ENCODE measurements around the gene MACROH2A2.
A peak's percentile ranks its signal among the peaks of the same experiment; 100 is the strongest.
"Not testable (repeated sequence)": the region's sequence is repeated elsewhere in the genome, so short reads cannot be mapped to it uniquely, and the experiment has no call there.

The MACROH2A2 gene

GRCh38 chr10:70096705-70097420 lies 44.2 kb downstream of the MACROH2A2 start:
- DNase-seq (ENCODE audit: extremely low spot score): no peak
- TF ChIP-seq SUZ12 (IDR thresholded peaks at IDR 0.05) (no peak), NFRKB (IDR thresholded peaks at IDR 0.05) (no peak), ELF4 (IDR thresholded peaks at IDR 0.05) (no peak), SP1 (IDR thresholded peaks at IDR 0.05) (no peak), HDGF (IDR thresholded peaks at IDR 0.05; ENCODE audit: borderline replicate concordance) (no peak)
- ChIA-PET CTCF (interaction anchor here (0.6 to 1.4 kb wide), 2 partner anchors 21 to 50 kb away, joined by 3 read pairs; partner anchors contain the start of gene TYSND1), POLR2A (no interaction called here)

- no peak for DNase-seq (ENCODE audit: extremely low spot score)
- no peak for TF ChIP-seq ELF4 (IDR thresholded peaks at IDR 0.05)
- TF ChIP-seq HDGF (IDR thresholded peaks at IDR 0.05; ENCODE audit: borderline replicate concordance): no peak
- no peak for TF ChIP-seq NFRKB (IDR thresholded peaks at IDR 0.05)
- no peak for TF ChIP-seq TARDBP (IDR thresholded peaks at IDR 0.05)
- TF ChIP-seq ARNT (IDR thresholded peaks at IDR 0.05): no peak
- no peak for TF ChIP-seq PKNOX1 (IDR thresholded peaks at IDR 0.05)
- POLR2A ChIA-PET: no interaction called here
- CTCF ChIA-PET: no interaction called here
These were observed 44.8 kb downstream of the MACROH2A2 start for GRCh38 chr10:70097459-70097858.

GRCh38 chr10:70098271-70098670 lies 45.6 kb downstream of the MACROH2A2 start:
- no peak for DNase-seq (ENCODE audit: extremely low spot score)
- POLR2A ChIA-PET: no interaction called here
- TF ChIP-seq ZNF384 (IDR thresholded peaks at IDR 0.05) (no peak), CTBP1 (IDR thresholded peaks at IDR 0.05; ENCODE audit: borderline replicate concordance) (no peak), LEF1 (IDR thresholded peaks at IDR 0.05; ENCODE audit: borderline replicate concordance) (no peak), SP1 (IDR thresholded peaks at IDR 0.05) (no peak), FOXA1 (IDR thresholded peaks at IDR 0.05) (no peak), HDGF (IDR thresholded peaks at IDR 0.05; ENCODE audit: borderline replicate concordance) (no peak), ELF4 (IDR thresholded peaks at IDR 0.05) (no peak), L3MBTL2 (conservative IDR thresholded peaks at IDR 0.05) (no peak)
- CTCF ChIA-PET: no interaction called here

GRCh38 chr10:70101068-70101562 lies 48.5 kb downstream of the MACROH2A2 start:
- CTCF ChIA-PET; DNase-seq (ENCODE audit: extremely low spot score); POLR2A ChIA-PET: not testable (repeated sequence)

- ChIA-PET CTCF (no interaction called here), POLR2A (no interaction called here)
- TF ChIP-seq TARDBP (IDR thresholded peaks at IDR 0.05): no peak
- no peak for TF ChIP-seq SP1 (IDR thresholded peaks at IDR 0.05)
- TF ChIP-seq FOXA1 (IDR thresholded peaks at IDR 0.05): no peak
- no peak for TF ChIP-seq PKNOX1 (IDR thresholded peaks at IDR 0.05)
- no peak for TF ChIP-seq ZNF384 (IDR thresholded peaks at IDR 0.05)
- TF ChIP-seq FOXM1 (IDR thresholded peaks at IDR 0.05; ENCODE audit: borderline replicate concordance): no peak
- TF ChIP-seq L3MBTL2 (conservative IDR thresholded peaks at IDR 0.05): no peak
- TF ChIP-seq FOXK2 (IDR thresholded peaks at IDR 0.05): no peak
- TF ChIP-seq LEF1 (IDR thresholded peaks at IDR 0.05; ENCODE audit: borderline replicate concordance): no peak
- no peak for TF ChIP-seq HDGF (IDR thresholded peaks at IDR 0.05; ENCODE audit: borderline replicate concordance)
- no peak for TF ChIP-seq ELF4 (IDR thresholded peaks at IDR 0.05)
- no peak for TF ChIP-seq CTBP1 (IDR thresholded peaks at IDR 0.05; ENCODE audit: borderline replicate concordance)
- TF ChIP-seq SUZ12 (IDR thresholded peaks at IDR 0.05): no peak
- TF ChIP-seq ARNT (IDR thresholded peaks at IDR 0.05): no peak
- TF ChIP-seq NFRKB (IDR thresholded peaks at IDR 0.05): no peak
- TF ChIP-seq BHLHE40 (IDR thresholded peaks at IDR 0.05; ENCODE audit: borderline replicate concordance): no peak
- no peak for DNase-seq (ENCODE audit: extremely low spot score)
These were observed 49.0 kb downstream of the MACROH2A2 start for GRCh38 chr10:70101668-70102067.

- ChIA-PET POLR2A (no interaction called here), CTCF (interaction anchor here (1.1 to 1.7 kb wide), 3 partner anchors 9 to 53 kb away, joined by 3 to 9 read pairs (median 3); no protein-coding TSS in a partner anchor)
- no peak for TF ChIP-seq PKNOX1 (IDR thresholded peaks at IDR 0.05)
- TF ChIP-seq SUZ12 (IDR thresholded peaks at IDR 0.05): no peak
- no peak for TF ChIP-seq ZNF384 (IDR thresholded peaks at IDR 0.05)
- no peak for TF ChIP-seq FOXM1 (IDR thresholded peaks at IDR 0.05; ENCODE audit: borderline replicate concordance)
- TF ChIP-seq FOXA1 (IDR thresholded peaks at IDR 0.05): no peak
- TF ChIP-seq ELF4 (IDR thresholded peaks at IDR 0.05): no peak
- TF ChIP-seq BHLHE40 (IDR thresholded peaks at IDR 0.05; ENCODE audit: borderline replicate concordance): no peak
- no peak for TF ChIP-seq NFRKB (IDR thresholded peaks at IDR 0.05)
- no peak for TF ChIP-seq L3MBTL2 (conservative IDR thresholded peaks at IDR 0.05)
- TF ChIP-seq CTBP1 (IDR thresholded peaks at IDR 0.05; ENCODE audit: borderline replicate concordance): no peak
- no peak for TF ChIP-seq FOXK2 (IDR thresholded peaks at IDR 0.05)
- TF ChIP-seq TARDBP (IDR thresholded peaks at IDR 0.05): no peak
- no peak for TF ChIP-seq SP1 (IDR thresholded peaks at IDR 0.05)
- no peak for TF ChIP-seq ARNT (IDR thresholded peaks at IDR 0.05)
- no peak for TF ChIP-seq HDGF (IDR thresholded peaks at IDR 0.05; ENCODE audit: borderline replicate concordance)
- no peak for TF ChIP-seq LEF1 (IDR thresholded peaks at IDR 0.05; ENCODE audit: borderline replicate concordance)
- DNase-seq (ENCODE audit: extremely low spot score): peak; percentile 55
These were observed 54.5 kb downstream of the MACROH2A2 start for GRCh38 chr10:70106958-70107791.

Data from HEK293T (cell line).